GM12875 (cell line): ENCODE results near the gene ATP8B2.
A peak's percentile ranks its signal among the peaks of the same experiment; 100 is the strongest.

Source experiments
- H3K4me3 ChIP-seq: one replicate; pipeline ENCODE4 v1.5.1; 2011; ENCODE audit warnings: low read depth, low read length, control low read depth
- TF ChIP-seq, protein P1 (sequence below): IDR thresholded peaks from 2 replicates; pipeline ENCODE4 v1.5.1; 2011; ENCODE audit warnings: low read depth, mild to moderate bottlenecking, control low read depth, inconsistent platforms, low read length, moderate library complexity, borderline replicate concordance; ENCODE audit not compliant: insufficient read depth

Gene ATP8B2

DNA sequence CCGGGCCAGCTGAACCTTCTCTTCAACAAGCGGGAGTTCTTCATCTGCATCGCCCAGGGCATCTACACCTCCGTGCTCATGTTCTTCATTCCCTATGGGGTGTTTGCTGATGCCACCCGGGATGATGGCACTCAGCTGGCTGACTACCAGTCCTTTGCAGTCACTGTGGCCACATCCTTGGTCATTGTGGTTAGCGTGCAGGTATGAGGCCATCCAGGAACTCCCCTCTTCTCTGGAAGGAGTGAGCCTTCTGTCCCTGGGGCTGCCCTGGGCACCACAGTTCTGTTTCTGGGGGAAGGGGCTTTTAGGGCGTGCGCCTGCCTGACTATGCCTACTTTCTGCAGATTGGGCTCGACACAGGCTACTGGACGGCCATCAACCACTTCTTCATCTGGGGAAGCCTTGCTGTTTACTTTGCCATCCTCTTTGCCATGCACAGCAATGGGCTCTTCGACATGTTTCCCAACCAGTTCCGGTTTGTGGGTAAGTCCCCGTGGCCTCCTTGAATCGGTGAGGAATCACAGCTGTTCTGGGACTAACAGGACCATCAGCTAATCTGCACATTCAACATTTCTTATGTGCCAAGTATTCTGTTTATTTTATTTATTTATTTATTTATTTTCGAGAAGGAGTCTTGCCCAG, 21.1 kb downstream of the ATP8B2 start:
- TF ChIP-seq, protein P1, sequence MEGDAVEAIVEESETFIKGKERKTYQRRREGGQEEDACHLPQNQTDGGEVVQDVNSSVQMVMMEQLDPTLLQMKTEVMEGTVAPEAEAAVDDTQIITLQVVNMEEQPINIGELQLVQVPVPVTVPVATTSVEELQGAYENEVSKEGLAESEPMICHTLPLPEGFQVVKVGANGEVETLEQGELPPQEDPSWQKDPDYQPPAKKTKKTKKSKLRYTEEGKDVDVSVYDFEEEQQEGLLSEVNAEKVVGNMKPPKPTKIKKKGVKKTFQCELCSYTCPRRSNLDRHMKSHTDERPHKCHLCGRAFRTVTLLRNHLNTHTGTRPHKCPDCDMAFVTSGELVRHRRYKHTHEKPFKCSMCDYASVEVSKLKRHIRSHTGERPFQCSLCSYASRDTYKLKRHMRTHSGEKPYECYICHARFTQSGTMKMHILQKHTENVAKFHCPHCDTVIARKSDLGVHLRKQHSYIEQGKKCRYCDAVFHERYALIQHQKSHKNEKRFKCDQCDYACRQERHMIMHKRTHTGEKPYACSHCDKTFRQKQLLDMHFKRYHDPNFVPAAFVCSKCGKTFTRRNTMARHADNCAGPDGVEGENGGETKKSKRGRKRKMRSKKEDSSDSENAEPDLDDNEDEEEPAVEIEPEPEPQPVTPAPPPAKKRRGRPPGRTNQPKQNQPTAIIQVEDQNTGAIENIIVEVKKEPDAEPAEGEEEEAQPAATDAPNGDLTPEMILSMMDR, result no peak
- H3K4me3 ChIP-seq, result no peak overlapping the region

DNA sequence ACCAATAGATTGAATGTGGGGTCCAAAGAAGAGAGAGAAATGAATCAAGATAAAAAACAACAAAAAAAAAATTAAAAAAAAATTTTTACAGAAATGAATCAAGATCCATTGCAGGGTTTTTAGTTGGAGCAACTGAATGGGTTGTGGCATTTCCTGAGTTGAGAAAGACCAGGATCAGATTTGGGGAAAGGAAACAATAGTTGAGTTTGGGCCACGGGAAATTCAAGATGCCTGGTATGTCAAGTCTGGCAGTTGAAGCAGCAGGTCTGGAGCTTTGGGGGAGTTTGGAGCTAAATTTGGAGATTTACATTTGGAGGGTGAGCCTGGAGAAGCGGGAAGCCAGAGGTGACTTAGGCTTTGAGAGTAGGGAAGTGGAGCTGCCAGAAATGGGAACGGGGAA, 22.6 kb downstream of the ATP8B2 start:
- TF ChIP-seq, protein P1, result no peak
- no peak overlapping the region for H3K4me3 ChIP-seq

DNA sequence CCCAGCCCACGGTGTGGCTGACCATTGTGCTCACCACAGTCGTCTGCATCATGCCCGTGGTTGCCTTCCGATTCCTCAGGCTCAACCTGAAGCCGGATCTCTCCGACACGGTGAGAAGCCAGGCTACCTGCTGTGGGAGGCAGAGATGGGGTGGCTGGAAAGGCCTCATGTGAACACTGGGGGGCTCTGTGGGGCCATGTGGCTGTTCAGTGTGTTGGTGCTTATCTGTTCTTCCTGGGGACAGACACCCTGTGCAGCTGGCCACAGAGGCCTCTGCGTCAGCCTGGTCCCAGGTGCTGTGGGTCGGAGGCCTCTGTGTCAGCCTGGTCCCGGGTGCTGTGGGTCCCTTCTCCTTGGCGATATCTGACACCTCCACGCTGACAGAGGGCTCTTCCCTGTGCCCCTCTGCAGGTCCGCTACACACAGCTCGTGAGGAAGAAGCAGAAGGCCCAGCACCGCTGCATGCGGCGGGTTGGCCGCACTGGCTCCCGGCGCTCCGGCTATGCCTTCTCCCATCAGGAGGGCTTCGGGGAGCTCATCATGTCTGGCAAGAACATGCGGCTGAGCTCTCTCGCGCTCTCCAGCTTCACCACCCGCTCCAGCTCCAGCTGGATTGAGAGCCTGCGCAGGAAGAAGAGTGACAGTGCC, 23.2 kb downstream of the ATP8B2 start:
- TF ChIP-seq, protein P1, result peak; percentile 53; the same call in 1 of the 2 replicates
- no peak overlapping the region for H3K4me3 ChIP-seq

DNA sequence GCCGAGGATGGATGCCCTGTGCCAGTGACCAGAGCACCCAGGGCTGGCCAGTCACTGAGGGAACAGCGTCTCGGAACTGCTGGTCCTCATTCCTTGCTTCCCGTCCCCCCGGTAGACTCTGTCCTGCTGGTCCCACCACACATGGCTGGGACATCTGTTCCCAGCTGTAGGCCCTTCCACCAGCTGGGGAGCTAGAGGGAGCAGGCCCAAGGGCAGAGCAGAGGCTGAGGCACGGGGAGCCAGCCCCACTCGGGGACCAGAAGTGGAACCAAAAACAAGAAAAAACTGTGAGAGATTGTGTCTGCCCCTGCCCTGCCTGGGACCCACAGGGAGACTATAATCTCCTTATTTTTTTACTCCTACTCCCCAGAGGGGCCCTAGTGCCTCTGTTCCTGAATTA, 23.8 kb downstream of the ATP8B2 start:
- TF ChIP-seq, protein P1, result no peak
- H3K4me3 ChIP-seq, result no peak overlapping the region

DNA sequence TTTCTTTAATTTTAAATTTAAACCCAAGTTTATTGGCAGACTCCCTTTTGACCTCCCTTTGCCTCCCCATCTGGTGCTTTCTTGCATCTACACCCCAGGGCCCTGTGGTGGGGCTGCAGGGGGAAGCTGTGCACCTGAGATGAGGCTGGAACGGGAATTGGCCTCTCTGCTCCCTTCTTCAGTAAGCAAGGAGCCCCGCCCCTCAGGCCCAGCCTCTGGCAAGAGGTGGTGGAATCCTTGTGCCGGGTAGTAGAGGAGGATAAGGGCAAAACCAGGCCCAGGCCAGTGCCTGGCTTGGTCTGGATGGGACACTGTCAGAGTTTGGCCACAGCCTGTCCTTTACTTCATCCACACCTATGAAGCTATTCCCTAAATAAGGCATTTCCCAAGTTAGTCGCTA, 25.1 kb downstream of the ATP8B2 start:
- H3K4me3 ChIP-seq, result no peak overlapping the region
- TF ChIP-seq, protein P1, result no peak

DNA sequence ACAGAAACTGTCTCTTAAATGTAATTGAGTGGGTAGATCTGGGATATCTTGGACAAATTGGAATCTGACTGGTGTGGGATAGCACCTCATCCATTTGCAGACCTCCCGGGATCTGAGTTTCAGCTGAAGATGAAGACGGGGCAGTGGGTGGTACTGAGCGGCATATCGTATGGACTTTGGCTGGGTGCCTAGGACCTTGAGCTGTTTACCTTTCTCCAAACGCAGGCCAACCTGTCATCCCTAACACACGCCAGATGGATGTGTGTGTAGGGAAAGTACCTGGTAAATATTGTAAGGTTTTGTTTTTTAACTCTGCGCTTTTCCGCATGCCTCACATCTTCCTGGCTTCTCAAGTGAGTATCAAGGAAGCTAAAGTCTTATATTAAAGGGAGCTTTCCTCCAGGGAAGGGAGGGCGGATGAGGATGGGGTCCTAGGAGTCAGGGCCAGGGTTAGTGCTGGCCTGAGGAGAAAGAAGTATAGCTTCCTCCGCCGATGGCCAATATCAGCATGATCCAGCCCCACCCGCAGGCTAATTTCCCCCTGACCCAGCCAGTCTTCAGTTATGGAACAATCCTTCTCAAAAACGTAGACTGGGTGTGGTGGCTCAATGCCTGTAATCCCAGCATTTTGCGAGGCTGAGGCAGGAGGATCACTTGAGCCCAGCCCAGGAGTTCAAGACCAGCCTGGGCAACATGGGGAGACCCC, 26.2 kb downstream of the ATP8B2 start:
- H3K4me3 ChIP-seq, result no peak overlapping the region
- TF ChIP-seq, protein P1, result no peak
